ENCODE measurements around the gene ELOVL7. TPM values are rescaled to one million over a fixed set of nuclear protein-coding genes. Genes with fewer than 3 reads are reported as not detected.

ELOVL7 gene
- total RNA-seq, 1 experiment from 2014 or later = 2.5 TPM

DNA sequence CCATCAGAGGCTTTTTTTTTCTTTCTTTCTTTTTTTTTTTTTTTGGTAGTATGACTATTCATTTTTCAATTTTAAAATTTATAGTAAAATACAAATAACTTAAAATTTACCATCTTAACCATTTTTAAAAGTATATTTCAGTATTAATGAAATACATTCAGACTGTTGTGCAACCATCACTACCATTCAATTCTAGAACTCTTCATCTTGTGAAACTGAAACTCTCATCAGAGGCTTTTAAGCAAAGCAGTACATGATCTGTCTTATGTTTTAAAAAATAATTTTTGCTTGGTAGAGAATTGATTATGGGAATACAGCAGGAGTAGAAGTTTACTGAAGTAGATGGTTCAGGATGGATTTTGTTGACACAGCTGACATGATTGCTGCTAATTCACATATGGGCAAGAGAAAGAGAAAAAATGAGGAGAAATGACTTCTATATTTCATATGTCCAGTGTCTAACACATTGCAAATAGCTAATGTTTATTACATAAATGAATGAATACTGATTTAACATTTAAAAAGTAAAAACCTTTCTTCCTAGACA, 13.4 kb downstream of the ELOVL7 start:
- Histone ChIP-seq H2BK15ac (ENCODE audit: low read depth, low read length) (no peak overlapping the region), H2BK20ac (ENCODE audit: low read depth, low read length, poor library complexity, severe bottlenecking) (no peak overlapping the region), H3K4me2 (ENCODE audit: insufficient read depth, insufficient read length, low read length) (no peak overlapping the region), H4K20me1 (ENCODE audit: control insufficient read depth, insufficient read depth, insufficient read length) (no peaks in the 10 kb centered on the region), H4K91ac (ENCODE audit: insufficient read length, low read depth, low read length) (no peak overlapping the region), H3T11ph (ENCODE audit: low read length) (no peak overlapping the region), H2AFZ (ENCODE audit: low read length) (no peak overlapping the region), H3K27me3 (ENCODE audit: insufficient read depth, low read length) (no peaks in the 10 kb centered on the region), H3K4ac (ENCODE audit: low read depth, low read length) (no peak overlapping the region), H3K56ac (ENCODE audit: insufficient read length, low read depth, low read length) (no peak overlapping the region), H2AK5ac (ENCODE audit: insufficient read length, low read length) (no peak overlapping the region), H3K23ac (ENCODE audit: insufficient read length, low read depth, low read length) (no peak overlapping the region), H2BK120ac (ENCODE audit: low read depth, low read length, poor library complexity, severe bottlenecking) (no peak overlapping the region), H3K14ac (ENCODE audit: insufficient read depth, low read length) (no peak overlapping the region), H3K18ac (ENCODE audit: insufficient read length, low read depth, low read length) (no peak overlapping the region), H3K9ac (ENCODE audit: extremely low read depth, insufficient read length, low read length) (no peak overlapping the region), H4K8ac (replicated peaks; ENCODE audit: insufficient read length, low read depth, low read length) (no peak overlapping the region), H3K23me2 (ENCODE audit: insufficient read length, low read depth, low read length, poor library complexity, severe bottlenecking) (no peaks in the 10 kb centered on the region), H4K5ac (ENCODE audit: insufficient read length, low read depth, low read length) (no peak overlapping the region), H2BK5ac (ENCODE audit: insufficient read length, low read length) (no peak overlapping the region), H3K27ac (ENCODE audit: insufficient read length, low read depth, low read length) (no peak overlapping the region), H3K79me2 (ENCODE audit: insufficient read depth, low read length) (no peaks in the 10 kb centered on the region), H3K79me1 (ENCODE audit: insufficient read depth, low read depth, low read length, poor library complexity, severe bottlenecking) (no peaks in the 10 kb centered on the region), H3K4me1 (ENCODE audit: insufficient read depth, low read length) (no peaks in the 10 kb centered on the region), H3K9me3 (ENCODE audit: control insufficient read depth, low read depth, low read length) (no peaks in the 10 kb centered on the region), H2BK12ac (ENCODE audit: insufficient read length, low read depth, low read length) (no peak overlapping the region)
- Mint-ChIP-seq H3K4me3 (no peak overlapping the region), H3K4me1 (peaks cover 0 to 3% of the 10 kb centered on the region in 2 experiments; a peak in 1 of 4 replicates), H3K9me3 (no peaks in the 10 kb centered on the region), H3K27ac (no peak overlapping the region), H3K36me3 (ENCODE audit: insufficient read depth in 1 of 3, low read depth in 3 of 3) (no peaks in the 10 kb centered on the region), H3K27me3 (ENCODE audit: low read depth) (no peaks in the 10 kb centered on the region)
- DNase-seq = no peak
- TF ChIP-seq, protein P1, sequence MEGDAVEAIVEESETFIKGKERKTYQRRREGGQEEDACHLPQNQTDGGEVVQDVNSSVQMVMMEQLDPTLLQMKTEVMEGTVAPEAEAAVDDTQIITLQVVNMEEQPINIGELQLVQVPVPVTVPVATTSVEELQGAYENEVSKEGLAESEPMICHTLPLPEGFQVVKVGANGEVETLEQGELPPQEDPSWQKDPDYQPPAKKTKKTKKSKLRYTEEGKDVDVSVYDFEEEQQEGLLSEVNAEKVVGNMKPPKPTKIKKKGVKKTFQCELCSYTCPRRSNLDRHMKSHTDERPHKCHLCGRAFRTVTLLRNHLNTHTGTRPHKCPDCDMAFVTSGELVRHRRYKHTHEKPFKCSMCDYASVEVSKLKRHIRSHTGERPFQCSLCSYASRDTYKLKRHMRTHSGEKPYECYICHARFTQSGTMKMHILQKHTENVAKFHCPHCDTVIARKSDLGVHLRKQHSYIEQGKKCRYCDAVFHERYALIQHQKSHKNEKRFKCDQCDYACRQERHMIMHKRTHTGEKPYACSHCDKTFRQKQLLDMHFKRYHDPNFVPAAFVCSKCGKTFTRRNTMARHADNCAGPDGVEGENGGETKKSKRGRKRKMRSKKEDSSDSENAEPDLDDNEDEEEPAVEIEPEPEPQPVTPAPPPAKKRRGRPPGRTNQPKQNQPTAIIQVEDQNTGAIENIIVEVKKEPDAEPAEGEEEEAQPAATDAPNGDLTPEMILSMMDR (conservative IDR thresholded peaks at IDR 0.05) = no peak
